ENCODE data around the gene C18orf54.

GRCh38 chr18:54327818-54328217 is 29.9 kb upstream of the C18orf54 start:
- no peak for TF ChIP-seq CTCF (IDR thresholded peaks at IDR 0.05)
- TF ChIP-seq POLR2A (IDR thresholded peaks at IDR 0.05), result no peak
